NCI-H128 (cell line): ENCODE results near the gene PDP2.

Experiments
- DNase-seq: peaks from one replicate; lab custom pipeline; 2025; ENCODE audit not compliant: unreplicated experiment; lab: John Stamatoyannopoulos, UW

PDP2 gene

DNA sequence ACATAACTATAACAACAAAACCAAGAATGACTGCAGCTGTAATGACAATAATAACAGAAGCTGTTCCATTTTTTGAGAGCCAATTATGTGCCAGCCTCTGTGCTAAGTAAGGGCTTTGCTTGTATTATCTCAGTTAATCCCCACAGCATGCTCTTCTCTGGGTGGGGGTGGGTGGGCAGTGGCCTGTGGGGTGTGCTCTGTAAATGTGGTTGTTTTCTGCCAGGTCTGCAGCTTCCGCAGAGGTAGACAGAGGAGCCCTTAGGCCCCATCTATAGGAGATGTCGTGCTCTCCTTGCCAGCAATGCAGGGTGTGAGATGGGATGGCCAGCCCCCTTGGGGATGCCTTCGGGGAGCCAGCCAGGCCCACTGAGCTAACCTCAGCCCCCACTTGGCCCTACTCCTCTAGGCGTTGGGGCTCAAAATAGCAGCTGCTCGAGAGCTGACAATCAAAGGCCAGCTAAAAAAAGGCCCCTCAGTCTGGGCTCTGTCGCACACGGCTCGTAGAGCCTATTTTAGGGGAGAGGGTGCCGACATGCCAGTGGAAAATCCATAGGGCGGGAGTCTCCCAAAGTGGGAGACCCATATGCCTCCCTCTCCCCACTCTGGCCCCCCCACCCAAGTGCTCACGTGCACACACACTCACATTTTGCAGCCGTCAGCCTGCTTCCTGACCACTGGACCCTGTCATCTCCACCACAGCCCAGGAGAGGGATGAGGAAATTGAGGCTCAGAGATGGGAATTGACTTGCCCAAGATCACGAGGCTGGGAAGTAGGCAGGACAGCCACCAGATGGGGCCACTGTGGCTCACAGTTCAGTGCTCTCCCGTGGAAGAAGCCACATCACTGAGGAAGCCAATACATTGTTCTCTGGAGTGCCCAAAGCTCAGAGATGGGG, 22.6 kb downstream of the PDP2 start:
- no peak for DNase-seq

DNA sequence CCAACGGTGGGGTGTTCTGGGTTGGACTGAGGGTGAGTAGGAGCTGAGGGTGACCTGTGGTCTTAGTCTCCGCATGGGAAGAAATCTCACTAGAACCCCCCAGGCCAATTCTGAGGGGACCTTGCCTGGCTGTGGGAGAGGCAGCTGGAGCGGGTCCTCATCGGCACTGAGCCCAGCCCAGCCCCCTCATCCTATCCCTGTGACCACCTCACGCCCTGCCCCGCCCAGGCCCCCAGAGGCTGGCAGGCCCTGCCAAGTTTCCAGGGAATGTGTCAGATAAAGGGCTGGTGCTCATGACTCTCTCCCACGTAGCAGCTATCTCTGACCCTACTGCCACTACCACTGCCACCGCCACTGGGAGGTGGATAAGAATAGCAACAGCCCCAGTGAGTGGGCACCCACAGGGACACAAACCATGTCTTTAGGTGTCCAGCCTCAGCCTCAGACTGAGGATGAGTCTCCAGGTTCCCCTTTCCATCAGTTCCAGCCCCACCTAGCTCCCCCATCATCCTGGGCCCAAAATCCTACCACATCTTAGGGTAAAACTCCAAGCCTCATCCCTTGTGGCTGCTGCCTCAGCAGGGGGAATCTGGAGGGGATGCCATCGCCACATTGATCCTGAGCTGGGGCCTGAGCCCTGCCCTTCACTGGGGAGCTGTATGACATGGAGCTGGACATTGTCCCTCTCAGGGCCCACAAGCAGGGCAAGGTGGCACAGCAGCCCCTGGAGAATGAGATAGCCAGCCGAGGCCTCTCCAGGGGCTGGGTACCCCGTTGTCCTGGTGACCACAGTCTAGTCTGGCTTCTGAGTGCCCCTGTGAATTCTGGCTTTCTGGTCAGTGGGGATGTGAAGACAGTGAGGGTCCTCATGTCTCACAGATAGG, 23.5 kb downstream of the PDP2 start:
- DNase-seq, result no peak

DNA sequence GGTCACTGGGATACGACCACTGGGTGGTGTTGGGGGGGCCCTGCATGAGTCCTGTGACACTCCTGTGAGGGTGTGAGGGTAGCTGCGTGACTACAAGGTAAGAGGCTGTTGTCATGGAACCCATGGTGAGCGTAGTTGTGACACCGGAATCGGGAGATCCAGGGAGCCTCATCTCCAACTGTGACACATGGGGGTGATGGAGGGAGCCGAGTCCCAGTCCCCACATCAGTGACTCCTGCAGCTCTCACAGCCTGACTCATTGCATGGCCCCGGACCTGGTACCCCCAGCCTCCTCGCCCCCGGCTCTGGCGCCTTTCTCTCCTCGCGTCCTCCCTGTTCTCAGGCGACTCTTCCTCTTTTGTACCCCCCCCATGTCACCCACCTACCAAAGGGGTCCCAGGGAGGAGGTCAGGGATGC, 24.1 kb downstream of the PDP2 start:
- no peak for DNase-seq

DNA sequence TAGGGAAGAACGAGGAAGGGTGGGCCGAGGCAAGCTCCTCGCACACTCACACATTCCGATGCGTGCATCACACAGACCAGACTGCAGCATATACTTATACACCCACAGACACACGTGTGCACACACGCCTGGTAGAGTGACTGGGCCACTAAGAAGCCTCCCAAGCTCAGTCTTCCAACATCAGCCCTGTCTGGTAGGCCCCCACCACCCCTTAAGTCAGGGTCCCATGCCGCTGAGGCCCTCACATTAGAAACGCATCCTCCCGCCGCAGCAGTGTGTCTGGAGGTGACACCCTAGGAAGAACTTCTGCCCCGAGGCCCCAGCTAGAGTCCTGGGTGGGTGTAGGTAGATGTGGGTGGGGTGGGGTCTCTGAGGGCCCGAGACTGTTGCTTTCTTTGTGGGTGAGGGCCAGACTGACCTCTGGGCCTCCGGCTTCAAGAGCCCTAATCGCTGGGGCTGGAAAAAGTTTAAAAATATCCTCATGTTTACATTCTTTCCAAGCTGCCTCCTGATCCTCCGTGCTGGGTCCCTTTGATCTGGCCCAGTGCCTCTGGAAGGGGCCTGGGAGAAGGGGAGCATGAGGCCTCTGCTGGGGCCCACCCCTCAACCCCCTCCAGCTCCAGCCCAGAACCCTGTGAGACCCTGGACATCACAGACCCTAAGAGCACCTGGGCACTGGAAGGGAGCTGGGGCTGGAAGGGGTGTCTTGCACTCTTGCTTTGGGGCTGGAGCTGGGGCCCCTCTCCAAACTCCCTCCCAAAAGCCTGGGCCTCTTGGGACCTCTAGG, 24.7 kb downstream of the PDP2 start:
- DNase-seq, result no peak

DNA sequence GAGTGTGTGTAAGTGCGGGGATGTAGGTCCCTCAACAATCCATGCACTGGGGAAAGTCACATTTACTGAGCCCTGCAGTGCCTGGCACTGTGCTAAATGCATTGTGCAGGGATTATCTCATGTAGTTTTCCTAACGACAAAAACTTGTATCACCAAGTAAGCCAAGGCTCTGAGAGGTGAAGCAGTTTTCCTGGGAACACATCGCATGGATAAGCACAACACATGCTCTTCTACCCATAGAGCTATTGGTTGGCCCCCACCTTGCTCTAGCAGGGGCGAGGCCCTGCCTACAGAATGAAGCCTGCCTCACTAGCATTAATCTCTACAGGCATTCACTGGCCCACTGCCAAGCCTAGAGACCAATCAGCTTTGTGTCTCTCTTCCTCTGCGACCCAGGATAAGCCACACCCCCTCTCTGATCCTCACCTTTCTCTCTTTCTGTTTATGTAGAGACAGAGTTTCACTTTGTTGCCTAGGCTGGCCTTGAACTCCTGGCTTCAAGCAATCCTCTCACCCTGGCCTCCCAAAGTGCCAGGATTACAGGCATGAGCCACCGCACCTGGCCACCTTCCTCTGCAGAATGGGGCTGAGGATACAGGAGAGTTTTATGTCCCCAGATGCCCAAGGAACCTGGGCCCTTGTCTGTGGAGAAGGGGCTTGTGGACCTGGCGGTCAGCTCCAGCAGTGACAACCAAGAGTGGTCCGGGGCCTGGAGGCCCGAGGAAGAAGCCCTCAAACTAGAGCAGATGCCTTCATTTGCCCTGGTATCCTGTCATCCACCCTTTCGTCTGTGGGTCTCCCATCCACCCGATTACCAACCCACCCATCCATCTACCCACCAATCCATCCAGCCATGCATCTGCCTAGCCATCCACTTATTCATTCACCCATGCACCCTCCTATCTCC, 25.6 kb downstream of the PDP2 start:
- DNase-seq, result no peak

DNA sequence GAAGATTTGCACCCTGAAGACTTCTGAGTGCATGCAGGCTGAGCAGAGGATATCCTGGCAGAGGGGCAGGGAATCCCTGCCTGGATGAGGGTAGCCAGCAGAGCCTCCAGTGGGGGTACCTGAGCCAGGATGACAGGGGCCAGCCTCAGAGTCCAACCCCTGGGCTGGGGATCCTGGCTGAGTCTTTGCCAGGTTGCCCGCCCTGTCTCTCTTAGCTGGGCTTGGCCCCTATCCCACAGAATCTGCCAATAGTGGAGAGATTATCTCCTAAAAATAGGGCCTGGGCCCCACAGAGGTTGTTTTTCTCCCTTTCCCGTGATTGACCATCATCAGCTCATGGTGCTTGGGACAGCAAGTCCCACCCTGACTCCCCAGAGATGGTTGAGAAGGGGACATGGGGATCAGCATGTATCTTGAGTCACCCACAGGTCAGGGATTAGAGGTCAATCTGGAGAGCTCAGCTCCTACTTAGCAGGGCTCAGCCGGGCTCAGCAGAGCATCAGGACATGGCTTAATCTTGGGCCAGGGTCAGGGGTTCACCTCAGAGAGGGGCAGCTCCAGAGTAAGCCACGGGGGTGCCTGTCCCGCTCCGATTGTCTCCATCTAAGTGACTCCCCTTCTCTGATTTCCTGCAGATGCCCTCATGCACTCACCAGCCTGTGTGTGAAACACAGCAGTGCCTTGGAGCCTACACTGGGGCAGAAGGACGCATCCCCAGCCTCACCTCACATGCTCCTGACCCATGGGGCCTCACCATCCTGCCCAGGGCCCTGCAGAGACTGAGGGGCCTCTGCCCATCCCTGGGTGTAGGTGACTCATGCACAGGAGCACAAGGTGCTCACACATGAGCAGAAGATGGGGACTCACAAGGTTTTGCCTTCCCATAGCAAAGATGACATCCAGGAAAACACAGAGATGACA, 26.9 kb downstream of the PDP2 start:
- no peak for DNase-seq

DNA sequence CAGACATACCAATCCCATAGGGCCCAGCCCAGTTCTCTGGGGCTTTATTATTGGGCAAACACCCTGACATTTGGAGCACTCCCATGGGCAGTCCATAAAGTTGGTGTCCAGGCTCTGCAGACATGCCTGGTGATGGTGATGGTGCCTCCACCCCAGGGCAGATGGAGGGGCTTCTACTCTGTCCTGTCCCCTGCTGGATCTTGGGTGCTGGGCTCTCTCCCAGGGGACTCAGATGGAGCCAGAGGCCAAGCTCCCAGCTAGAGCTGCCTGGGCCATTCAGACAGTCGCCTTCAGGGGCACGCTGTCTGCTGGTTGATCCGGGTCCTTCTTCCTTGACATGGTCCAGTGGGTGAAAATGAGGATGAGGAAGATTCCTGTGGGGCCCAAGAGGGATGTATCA, 27.8 kb downstream of the PDP2 start:
- DNase-seq, result no peak

DNA sequence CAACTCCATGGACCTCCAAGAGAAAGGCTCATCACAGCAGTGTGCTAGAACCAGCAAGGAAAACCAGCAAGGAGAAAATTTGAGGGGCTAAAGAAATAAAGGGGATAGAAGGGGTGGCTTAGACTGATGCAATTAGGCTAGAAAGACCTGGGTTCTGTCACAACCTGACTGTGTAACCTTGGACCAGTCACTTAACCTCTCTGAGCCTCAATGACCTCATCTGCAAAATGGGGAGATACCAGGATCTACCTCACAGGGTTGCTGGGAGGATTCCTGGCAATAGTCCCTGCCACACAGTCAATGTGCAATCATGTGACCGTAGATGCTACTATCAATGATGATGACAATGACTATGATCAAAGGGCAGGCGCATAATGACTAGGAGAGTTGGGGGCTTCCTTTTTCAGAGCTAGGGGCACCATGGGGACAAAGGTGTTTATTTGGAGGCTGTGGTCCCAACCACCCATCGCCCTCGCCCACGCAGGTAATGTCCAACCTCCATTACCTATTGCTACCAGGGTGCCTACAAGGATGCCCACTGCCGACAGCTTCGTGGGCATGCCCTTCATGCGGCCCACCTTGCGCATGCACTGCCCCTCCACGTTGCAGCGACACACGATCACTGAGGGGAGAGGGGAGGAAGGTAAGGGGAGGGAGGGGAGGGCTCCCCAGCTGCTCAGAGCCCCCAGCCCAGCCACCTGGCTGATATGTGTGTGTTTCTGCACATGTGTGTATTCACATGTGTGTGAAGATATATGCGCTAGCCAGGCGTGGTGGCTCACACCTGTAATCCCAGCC, 28.6 kb downstream of the PDP2 start:
- DNase-seq, result no peak

DNA sequence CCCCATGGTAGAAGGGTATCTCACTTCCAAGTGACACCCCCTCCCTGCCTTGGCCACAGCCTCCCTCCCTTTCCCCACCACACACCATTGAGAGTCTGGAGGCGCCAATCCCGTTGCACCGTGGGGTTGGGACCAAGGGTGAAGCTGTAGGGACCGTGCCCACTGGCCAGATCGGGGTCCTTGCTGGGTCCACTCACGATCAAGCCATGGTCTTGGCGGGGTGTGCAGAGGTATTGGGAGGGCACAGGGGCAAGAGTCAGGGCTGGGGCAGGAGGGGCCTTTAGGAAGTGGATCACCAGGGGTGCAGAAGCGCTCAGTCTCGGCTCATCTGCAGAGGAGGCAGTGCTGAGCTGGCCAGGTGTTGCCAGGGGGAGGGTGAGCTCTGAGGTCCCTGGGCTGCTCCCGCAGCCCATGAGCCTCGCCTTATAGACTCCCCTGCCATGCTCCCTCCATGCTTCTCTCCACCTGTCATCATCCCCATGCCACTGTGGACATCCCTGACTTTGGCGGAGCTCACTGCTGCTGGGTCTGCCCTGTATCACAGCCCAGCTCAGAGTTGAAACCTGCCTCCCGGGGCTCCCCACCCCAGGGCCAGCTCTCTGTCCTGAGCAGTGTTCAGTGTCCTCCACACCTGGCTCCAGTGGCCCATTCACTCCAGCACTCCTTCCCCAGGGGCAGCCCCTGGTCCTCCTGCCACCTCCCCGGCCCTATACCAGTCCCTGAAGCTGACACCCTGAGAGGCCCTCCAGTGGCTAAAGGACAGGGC, 30.0 kb downstream of the PDP2 start:
- DNase-seq, result no peak

DNA sequence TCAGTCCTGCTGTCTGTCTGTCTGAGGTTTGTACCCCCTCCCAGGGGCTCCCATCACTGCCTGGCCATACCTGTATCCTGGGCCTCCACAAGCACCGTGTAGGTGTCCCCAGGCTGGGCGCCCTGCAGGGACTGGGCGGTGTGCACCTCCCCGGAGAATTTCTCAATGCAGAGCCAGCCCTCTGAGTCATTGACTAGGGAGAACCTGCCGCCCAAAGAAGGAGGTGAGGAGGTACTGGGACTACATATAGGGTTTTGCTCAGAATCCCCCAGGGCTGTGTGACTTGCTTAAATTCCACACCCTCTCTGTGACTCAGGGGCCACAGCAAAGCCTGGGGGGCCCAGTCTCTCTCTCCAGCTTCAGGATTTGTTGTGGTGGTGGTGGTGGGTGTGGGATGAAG, 30.8 kb downstream of the PDP2 start:
- no peak for DNase-seq

DNA sequence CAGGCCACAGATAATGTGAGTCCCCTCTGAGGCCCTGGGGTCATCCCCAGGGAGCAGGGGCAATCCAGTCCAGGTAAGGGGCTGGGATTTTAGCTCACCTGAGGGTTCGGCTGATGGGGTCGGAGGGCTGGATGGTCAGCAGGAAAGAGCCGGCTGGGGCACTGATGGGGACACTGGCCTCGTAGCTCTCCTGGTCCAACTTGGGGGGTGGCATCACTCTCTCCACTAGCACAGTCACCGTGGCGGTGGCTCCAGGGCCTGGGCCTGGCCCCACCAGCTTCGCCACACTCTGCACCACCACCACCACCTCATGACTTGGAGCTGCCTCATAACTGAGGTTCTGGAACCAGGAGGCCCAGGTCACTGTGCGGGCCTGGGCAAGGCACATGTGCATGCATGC, 31.5 kb downstream of the PDP2 start:
- no peak for DNase-seq

DNA sequence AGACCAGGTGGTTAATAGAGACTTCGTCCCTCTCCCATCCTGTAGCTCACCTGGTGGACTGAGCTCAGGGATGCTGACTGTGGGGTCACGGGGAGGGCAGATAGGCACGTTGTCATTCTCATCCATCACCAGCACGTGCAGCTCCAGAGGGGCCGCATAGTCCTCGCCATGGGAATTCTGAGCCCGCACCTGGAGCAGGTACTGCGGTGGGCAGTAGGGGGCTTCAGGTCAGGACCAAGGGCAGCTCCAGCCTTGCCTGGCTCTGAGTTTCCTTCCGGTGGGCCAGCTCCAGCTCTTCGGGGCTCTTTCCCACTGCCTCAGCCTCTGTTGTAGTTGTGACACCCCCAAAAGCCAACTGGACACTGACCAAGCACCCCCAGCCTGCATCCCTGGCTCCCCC, 32.8 kb downstream of the PDP2 start:
- DNase-seq, result no peak

DNA sequence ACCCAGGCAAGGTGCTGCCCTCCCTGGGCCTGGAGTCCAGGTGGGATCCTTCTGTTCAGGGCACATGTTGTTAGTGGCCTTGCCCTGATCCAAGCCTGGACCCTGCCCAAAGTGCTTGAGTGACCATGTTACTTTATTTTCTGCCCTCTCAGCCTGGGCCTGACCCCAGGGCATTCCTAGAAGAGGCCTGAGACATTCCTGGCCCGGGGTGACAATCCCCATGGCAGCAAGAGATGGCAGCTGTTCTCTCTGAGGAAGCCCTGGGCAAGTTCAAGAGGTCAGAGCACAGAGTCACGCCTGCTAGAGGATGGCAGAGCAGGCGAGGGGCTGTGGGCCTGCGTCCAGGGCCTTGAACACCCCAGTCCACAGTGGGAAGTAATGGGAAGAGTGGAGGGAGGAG, 33.4 kb downstream of the PDP2 start:
- no peak for DNase-seq

DNA sequence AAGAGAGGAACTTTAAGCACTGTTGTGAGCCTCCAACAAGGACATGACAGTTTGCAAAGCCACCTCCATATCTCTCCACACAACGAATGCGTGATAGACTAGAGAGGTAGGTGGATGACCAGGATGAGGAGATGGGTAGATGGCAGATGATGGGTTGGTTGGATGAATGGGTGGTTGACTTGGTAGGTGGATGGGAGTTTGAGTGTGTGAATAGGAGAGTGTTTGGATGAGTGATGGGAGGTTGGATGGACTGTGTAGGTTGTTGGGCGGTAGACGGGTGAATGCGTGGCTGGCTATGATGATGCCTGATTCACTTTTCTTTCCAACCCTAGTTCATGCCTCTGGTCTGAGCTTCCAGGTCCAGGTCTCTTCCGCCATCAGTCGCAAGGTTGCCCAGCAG, 34.2 kb downstream of the PDP2 start:
- no peak for DNase-seq

DNA sequence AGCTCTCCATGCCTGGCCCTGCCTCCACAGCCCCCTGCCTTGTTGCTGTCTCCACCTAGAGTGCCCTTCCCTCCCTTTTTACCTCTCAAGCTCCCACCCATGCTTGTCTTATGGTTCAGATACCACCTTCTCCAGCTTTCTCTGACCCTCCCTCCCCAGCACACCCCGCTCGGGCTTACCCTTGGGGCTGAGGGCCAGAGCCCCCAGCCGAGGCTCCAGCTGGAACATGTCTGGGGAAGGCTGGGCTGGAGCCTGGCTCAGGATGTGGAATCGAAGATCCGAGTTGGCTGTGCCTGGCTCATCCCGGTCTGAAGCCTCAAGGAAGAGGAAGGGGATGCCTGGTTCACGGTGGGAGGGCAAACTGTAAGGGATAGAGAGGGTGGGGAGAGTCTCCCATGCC, 34.7 kb downstream of the PDP2 start:
- DNase-seq, result no peak

DNA sequence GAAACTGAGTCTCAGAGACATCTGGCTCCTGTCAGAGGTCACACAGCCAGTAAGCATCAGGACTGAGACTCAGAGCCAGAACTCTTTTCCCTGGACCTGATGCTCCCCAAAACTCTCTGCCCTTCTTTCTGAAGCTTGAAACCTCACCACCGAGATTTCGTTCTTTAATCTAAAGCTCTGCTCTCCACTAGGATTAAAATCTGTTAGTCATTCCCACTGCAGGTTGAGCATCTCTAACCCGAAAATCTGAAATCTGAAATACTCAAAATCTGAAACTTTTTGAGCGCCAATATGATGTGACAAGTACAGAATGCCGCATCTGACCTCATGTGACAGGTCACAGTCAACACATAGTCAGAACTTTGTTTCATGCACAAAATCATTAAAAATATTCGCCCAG, 36.2 kb downstream of the PDP2 start:
- DNase-seq, result no peak

DNA sequence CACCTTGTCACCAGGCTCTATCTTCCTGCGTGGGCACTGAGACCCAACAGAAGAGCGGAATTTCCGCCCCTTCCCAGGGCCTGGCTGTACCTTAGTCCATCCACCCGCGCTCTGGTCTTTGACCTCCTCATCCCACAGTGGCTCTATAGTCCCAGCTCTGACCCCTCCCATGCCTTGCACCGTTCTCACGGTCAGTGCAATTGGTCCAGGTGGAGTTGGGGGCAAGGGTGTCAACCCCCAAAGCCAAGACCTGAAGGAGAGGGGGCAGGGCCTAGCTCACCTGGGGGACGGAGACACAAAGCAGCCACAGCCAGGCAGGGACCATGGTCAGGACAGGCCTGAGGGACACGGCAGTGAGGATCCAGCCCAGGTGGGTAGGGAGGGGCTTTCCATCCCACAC, 37.4 kb downstream of the PDP2 start:
- no peak for DNase-seq

DNA sequence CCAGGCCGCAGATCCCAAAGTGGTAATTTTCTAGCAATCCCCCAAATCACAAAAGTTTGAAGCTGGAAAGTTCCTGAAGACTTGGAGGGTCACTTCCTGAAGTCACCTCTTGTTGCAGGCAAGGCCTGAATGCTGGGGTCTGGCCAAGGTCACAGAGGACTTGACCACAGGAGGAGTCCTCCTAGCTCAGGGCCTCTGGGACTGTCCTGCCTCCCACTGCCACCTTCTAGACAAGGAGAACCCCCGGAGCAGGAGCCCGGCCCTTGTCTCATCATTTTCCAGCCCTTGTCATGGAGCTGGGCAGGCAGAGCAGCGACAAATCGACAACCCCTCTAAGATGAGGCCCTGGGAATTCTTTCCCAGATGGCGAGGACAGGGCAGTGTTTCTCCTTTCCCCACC, 38.0 kb downstream of the PDP2 start:
- DNase-seq, result no peak
